HEK293 (cell line): ENCODE data around the gene TKTL1.

Experiments used
- EGR2 ChIP-seq: fragments of 450-650 bp; formaldehyde crosslinking; IDR thresholded peaks from 2 replicates; pipeline ENCODE4 v1.5.1; 2016; ENCODE audit warnings: low read depth, missing biosample characterization, missing genetic modification characterization
- ELK4 ChIP-seq: IDR thresholded peaks from 2 replicates; pipeline ENCODE4 v1.6.1; 2011; ENCODE audit warnings: mild to moderate bottlenecking, low read depth, low read length, borderline replicate concordance
- GLIS1 ChIP-seq: fragments of 450-650 bp; formaldehyde crosslinking; IDR thresholded peaks from 2 replicates; pipeline ENCODE4 v1.5.1; 2016; ENCODE audit warnings: missing biosample characterization, missing genetic modification characterization
- HOXC10 ChIP-seq: sonication (generic); formaldehyde crosslinking; IDR thresholded peaks from 2 replicates; pipeline ENCODE4 v1.8.1; 2023; ENCODE audit warnings: mild to moderate bottlenecking, missing genetic modification reagents
- KLF16 ChIP-seq: fragments of 450-650 bp; formaldehyde crosslinking; IDR thresholded peaks from 2 replicates; pipeline ENCODE4 v1.5.1; 2017; ENCODE audit warnings: missing biosample characterization, missing genetic modification characterization
- KLF7 ChIP-seq: fragments of 450-650 bp; formaldehyde crosslinking; IDR thresholded peaks from 2 replicates; pipeline ENCODE4 v1.5.1; 2016; ENCODE audit warnings: missing biosample characterization, missing genetic modification characterization, borderline replicate concordance
- MYNN ChIP-seq: fragments of 450-650 bp; formaldehyde crosslinking; IDR thresholded peaks from 2 replicates; pipeline ENCODE4 v1.5.1; 2016; ENCODE audit warnings: missing biosample characterization, missing genetic modification characterization, borderline replicate concordance
- MZF1 ChIP-seq: fragments of 450-650 bp; formaldehyde crosslinking; IDR thresholded peaks from 2 replicates; pipeline ENCODE4 v1.5.1; 2017; ENCODE audit warnings: missing biosample characterization, missing genetic modification characterization, borderline replicate concordance
- OSR2 ChIP-seq: fragments of 450-650 bp; formaldehyde crosslinking; IDR thresholded peaks from 2 replicates; pipeline ENCODE4 v1.5.1; 2016; ENCODE audit warnings: missing biosample characterization, missing genetic modification characterization
- REPIN1 ChIP-seq: fragments of 450-650 bp; formaldehyde crosslinking; IDR thresholded peaks from 2 replicates; pipeline ENCODE4 v1.5.1; 2017; ENCODE audit warnings: missing biosample characterization, missing genetic modification characterization, low read depth
- SALL2 ChIP-seq: fragments of 450-650 bp; formaldehyde crosslinking; IDR thresholded peaks from 2 replicates; pipeline ENCODE4 v1.5.0; 2017; ENCODE audit warnings: missing biosample characterization, mild to moderate bottlenecking, missing genetic modification characterization, borderline replicate concordance
- SETDB1 ChIP-seq: IDR thresholded peaks from one replicate; pipeline ENCODE4 v1.6.1; 2017; ENCODE audit warnings: mild to moderate bottlenecking, low read length, moderate library complexity, mixed read lengths; ENCODE audit not compliant: insufficient read length
- YY1 ChIP-seq: fragments of 450-650 bp; formaldehyde crosslinking; IDR thresholded peaks from 2 replicates; pipeline ENCODE4 v1.5.1; 2018; ENCODE audit warnings: missing biosample characterization, missing genetic modification characterization
- ZBTB20 ChIP-seq: fragments of 450-650 bp; formaldehyde crosslinking; IDR thresholded peaks from 2 replicates; pipeline ENCODE4 v1.5.1; 2016; ENCODE audit warnings: missing biosample characterization, missing genetic modification characterization
- ZBTB21 ChIP-seq: fragments of 450-650 bp; formaldehyde crosslinking; IDR thresholded peaks from 2 replicates; pipeline ENCODE4 v1.5.1; 2017; ENCODE audit warnings: missing biosample characterization, missing genetic modification characterization
- ZFP69B ChIP-seq: fragments of 450-650 bp; formaldehyde crosslinking; IDR thresholded peaks from 2 replicates; pipeline ENCODE4 v1.5.1; 2016; ENCODE audit warnings: missing biosample characterization, missing genetic modification characterization
- ZIC2 ChIP-seq: fragments of 450-650 bp; formaldehyde crosslinking; IDR thresholded peaks from 2 replicates; pipeline ENCODE4 v1.5.1; 2016; ENCODE audit warnings: missing biosample characterization, missing genetic modification characterization
- ZNF114 ChIP-seq: fragments of 450-650 bp; formaldehyde crosslinking; IDR thresholded peaks from 2 replicates; pipeline ENCODE4 v1.5.0; 2017; ENCODE audit warnings: missing biosample characterization, missing genetic modification characterization
- ZNF138 ChIP-seq: fragments of 450-650 bp; formaldehyde crosslinking; IDR thresholded peaks from 2 replicates; pipeline ENCODE4 v1.5.1; 2016; ENCODE audit warnings: missing biosample characterization, missing genetic modification characterization, borderline replicate concordance
- ZNF16 ChIP-seq: fragments of 450-650 bp; formaldehyde crosslinking; IDR thresholded peaks from 2 replicates; pipeline ENCODE4 v1.5.1; 2016; ENCODE audit warnings: low read depth, missing biosample characterization, missing genetic modification characterization
- ZNF175 ChIP-seq: fragments of 450-650 bp; formaldehyde crosslinking; IDR thresholded peaks from 2 replicates; pipeline ENCODE4 v1.5.1; 2016; ENCODE audit warnings: missing biosample characterization, missing genetic modification characterization
- ZNF18 ChIP-seq: fragments of 450-650 bp; formaldehyde crosslinking; IDR thresholded peaks from 2 replicates; pipeline ENCODE4 v1.5.1; 2016; ENCODE audit warnings: missing biosample characterization, missing genetic modification characterization
- ZNF214 ChIP-seq: fragments of 450-650 bp; formaldehyde crosslinking; IDR thresholded peaks from 2 replicates; pipeline ENCODE4 v1.5.1; 2017; ENCODE audit warnings: missing biosample characterization, mild to moderate bottlenecking, missing genetic modification characterization, borderline replicate concordance
- ZNF292 ChIP-seq: fragments of 450-650 bp; formaldehyde crosslinking; IDR thresholded peaks from 2 replicates; pipeline ENCODE4 v1.5.1; 2016; ENCODE audit warnings: low read depth, missing biosample characterization, missing genetic modification characterization, borderline replicate concordance
- ZNF473 ChIP-seq: fragments of 450-650 bp; formaldehyde crosslinking; IDR thresholded peaks from 2 replicates; pipeline ENCODE4 v1.5.1; 2017; ENCODE audit warnings: missing biosample characterization, missing genetic modification characterization
- ZNF558 ChIP-seq: fragments of 450-650 bp; formaldehyde crosslinking; IDR thresholded peaks from 2 replicates; pipeline ENCODE4 v1.5.1; 2016; ENCODE audit warnings: missing biosample characterization, missing genetic modification characterization
- ZNF610 ChIP-seq: fragments of 450-650 bp; formaldehyde crosslinking; IDR thresholded peaks from 2 replicates; pipeline ENCODE4 v1.5.1; 2016; ENCODE audit warnings: missing biosample characterization, missing genetic modification characterization, borderline replicate concordance
- ZNF621 ChIP-seq: fragments of 450-650 bp; formaldehyde crosslinking; IDR thresholded peaks from 2 replicates; pipeline ENCODE4 v1.5.1; 2017; ENCODE audit warnings: missing biosample characterization, missing genetic modification characterization
- ZNF626 ChIP-seq: fragments of 450-650 bp; sonication (Bioruptor Pico); formaldehyde crosslinking; IDR thresholded peaks from 2 replicates; pipeline ENCODE4 v1.5.1; 2018; ENCODE audit warnings: missing biosample characterization, missing genetic modification characterization, inconsistent platforms
- ZNF677 ChIP-seq: fragments of 450-650 bp; IDR thresholded peaks from 2 replicates; pipeline ENCODE4 v1.5.0; 2018; ENCODE audit warnings: missing biosample characterization, mild to moderate bottlenecking, missing genetic modification characterization, moderate library complexity
- ZNF76 ChIP-seq: fragments of 450-650 bp; formaldehyde crosslinking; IDR thresholded peaks from 2 replicates; pipeline ENCODE4; 2016; ENCODE audit warnings: low read depth, missing biosample characterization, missing genetic modification characterization, borderline replicate concordance
- ZNF777 ChIP-seq: fragments of 450-650 bp; formaldehyde crosslinking; IDR thresholded peaks from 2 replicates; pipeline ENCODE4 v1.5.1; 2017; ENCODE audit warnings: missing biosample characterization, missing genetic modification characterization, borderline replicate concordance
- ZNF792 ChIP-seq: fragments of 450-650 bp; formaldehyde crosslinking; IDR thresholded peaks from 2 replicates; pipeline ENCODE4 v1.5.1; 2016; ENCODE audit warnings: missing biosample characterization, missing genetic modification characterization
- TF ChIP-seq, protein P1 (sequence below): fragments of 450-650 bp; formaldehyde crosslinking; IDR thresholded peaks from 2 replicates; pipeline ENCODE4 v1.5.1; 2017; ENCODE audit warnings: missing biosample characterization, missing genetic modification characterization
- TF ChIP-seq, protein P2 (sequence below): fragments of 450-650 bp; formaldehyde crosslinking; optimal IDR thresholded peaks from 2 replicates; pipeline ENCODE3; 2016; ENCODE audit warnings: missing biosample characterization, mild to moderate bottlenecking, missing genetic modification characterization

Gene TKTL1

GRCh38 chrX:154378799-154379568 is 83.4 kb downstream of the TKTL1 start, which contains the start of gene EMD (continued):
- TF ChIP-seq ZNF292 (tag by site-specific recombination) = no peak
- no peak for TF ChIP-seq ZNF138
- TF ChIP-seq ZNF610 (tag by site-specific recombination) = peak; percentile 88; the same call in 1 of the 2 replicates
- no peak for TF ChIP-seq MZF1 (tag by site-specific recombination)
- no peak; the same call in 1 of the 2 replicates for TF ChIP-seq ZNF76 (tag by site-specific recombination)
- TF ChIP-seq KLF16 (tag by site-specific recombination) = peak; percentile 89
- no peak for TF ChIP-seq HOXC10 (CRISPR knock-in tag)
- no peak for TF ChIP-seq ZNF621 (tag by site-specific recombination)
- 0 out of 2 replicates have a peak, but pooled peaks have one; percentile 6 for TF ChIP-seq KLF7 (tag by site-specific recombination)
- no peak for TF ChIP-seq ZNF114 (tag by site-specific recombination)
- TF ChIP-seq ZNF18 (tag by site-specific recombination) = peak; percentile 75
- no peak for TF ChIP-seq ZFP69B (tag by site-specific recombination)
- no peak for TF ChIP-seq ZNF16 (tag by site-specific recombination)
- TF ChIP-seq OSR2 = no peak
- TF ChIP-seq SETDB1 = no peak
- TF ChIP-seq ZNF175 = no peak
- no peak for TF ChIP-seq ZNF214 (tag by site-specific recombination)
- no peak for TF ChIP-seq MYNN
- no peak for TF ChIP-seq SALL2 (tag by site-specific recombination)
- TF ChIP-seq, protein P1, sequence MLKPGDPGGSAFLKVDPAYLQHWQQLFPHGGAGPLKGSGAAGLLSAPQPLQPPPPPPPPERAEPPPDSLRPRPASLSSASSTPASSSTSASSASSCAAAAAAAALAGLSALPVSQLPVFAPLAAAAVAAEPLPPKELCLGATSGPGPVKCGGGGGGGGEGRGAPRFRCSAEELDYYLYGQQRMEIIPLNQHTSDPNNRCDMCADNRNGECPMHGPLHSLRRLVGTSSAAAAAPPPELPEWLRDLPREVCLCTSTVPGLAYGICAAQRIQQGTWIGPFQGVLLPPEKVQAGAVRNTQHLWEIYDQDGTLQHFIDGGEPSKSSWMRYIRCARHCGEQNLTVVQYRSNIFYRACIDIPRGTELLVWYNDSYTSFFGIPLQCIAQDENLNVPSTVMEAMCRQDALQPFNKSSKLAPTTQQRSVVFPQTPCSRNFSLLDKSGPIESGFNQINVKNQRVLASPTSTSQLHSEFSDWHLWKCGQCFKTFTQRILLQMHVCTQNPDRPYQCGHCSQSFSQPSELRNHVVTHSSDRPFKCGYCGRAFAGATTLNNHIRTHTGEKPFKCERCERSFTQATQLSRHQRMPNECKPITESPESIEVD (tag by site-specific recombination) = no peak
- TF ChIP-seq ELK4 = no peak
- TF ChIP-seq ZBTB21 (tag by site-specific recombination) = peak; percentile 85
- TF ChIP-seq ZNF677 (tag by site-specific recombination) = no peak
- no peak for TF ChIP-seq ZIC2 (tag by site-specific recombination)
- TF ChIP-seq, protein P2, sequence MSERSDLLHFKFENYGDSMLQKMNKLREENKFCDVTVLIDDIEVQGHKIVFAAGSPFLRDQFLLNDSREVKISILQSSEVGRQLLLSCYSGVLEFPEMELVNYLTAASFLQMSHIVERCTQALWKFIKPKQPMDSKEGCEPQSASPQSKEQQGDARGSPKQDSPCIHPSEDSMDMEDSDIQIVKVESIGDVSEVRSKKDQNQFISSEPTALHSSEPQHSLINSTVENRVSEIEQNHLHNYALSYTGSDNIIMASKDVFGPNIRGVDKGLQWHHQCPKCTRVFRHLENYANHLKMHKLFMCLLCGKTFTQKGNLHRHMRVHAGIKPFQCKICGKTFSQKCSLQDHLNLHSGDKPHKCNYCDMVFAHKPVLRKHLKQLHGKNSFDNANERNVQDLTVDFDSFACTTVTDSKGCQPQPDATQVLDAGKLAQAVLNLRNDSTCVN (tag by site-specific recombination) = peak; percentile 95
- TF ChIP-seq ZNF792 (tag by site-specific recombination) = no peak
- no peak for TF ChIP-seq YY1
- no peak for TF ChIP-seq ZNF777 (tag by site-specific recombination)
- TF ChIP-seq ZBTB20 (tag by site-specific recombination) = no peak
- TF ChIP-seq ZNF558 (tag by site-specific recombination) = no peak
- no peak for TF ChIP-seq EGR2 (tag by site-specific recombination)
- 0 out of 2 replicates have a peak, but pooled peaks have one; percentile 4 for TF ChIP-seq GLIS1 (tag by site-specific recombination)
- TF ChIP-seq REPIN1 (tag by site-specific recombination) = no peak
- TF ChIP-seq ZNF473 (tag by site-specific recombination) = no peak
- TF ChIP-seq ZNF626 (tag by site-specific recombination) = no peak
